H1 (cell line): Measurements from ENCODE around the gene CYP4V2.

Experiments used
- CHD2 ChIP-seq: IDR thresholded peaks from 2 replicates; pipeline ENCODE4 v1.6.1; 2012; ENCODE audit warnings: low read length, improper control_type of control experiment
- EZH2 ChIP-seq: fragments of 200-600 bp; sonication (generic); IDR thresholded peaks from 2 replicates; pipeline ENCODE4 v1.7.1; 2012; ENCODE audit warnings: low read depth, mild to moderate bottlenecking, moderate library complexity, low read length, inconsistent platforms; ENCODE audit not compliant: severe bottlenecking
- POLR2A ChIP-seq, 2 experiments: IDR thresholded peaks; 1 replicate in 1 of 2; 2 replicates in 1 of 2; pipeline ENCODE4 v1.6.1; 2011; ENCODE audit warnings: low read depth in 2 of 2, low read length in 2 of 2, mild to moderate bottlenecking in 2 of 2; ENCODE audit errors: control extremely low read depth in 1 of 2
- POLR2AphosphoS5 ChIP-seq: IDR thresholded peaks from 2 replicates; pipeline ENCODE4 v1.6.1; 2011; ENCODE audit warnings: low read depth, low read length
- USF2 ChIP-seq: IDR thresholded peaks from 2 replicates; pipeline ENCODE4 v1.6.1; 2011; ENCODE audit warnings: low read length, improper control_type of control experiment
- TF ChIP-seq, protein P1 (sequence below), 3 experiments: IDR thresholded peaks; 1 replicate in 2 of 3; 2 replicates in 1 of 3; pipeline versions ENCODE4 v1.5.1 to v1.6.1; 2011; ENCODE audit warnings: low read length in 3 of 3, mild to moderate bottlenecking in 3 of 3, inconsistent platforms in 2 of 3, low read depth in 1 of 3, moderate library complexity in 1 of 3; ENCODE audit not compliant: insufficient read depth in 1 of 3; ENCODE audit errors: control extremely low read depth in 1 of 3

DNA sequence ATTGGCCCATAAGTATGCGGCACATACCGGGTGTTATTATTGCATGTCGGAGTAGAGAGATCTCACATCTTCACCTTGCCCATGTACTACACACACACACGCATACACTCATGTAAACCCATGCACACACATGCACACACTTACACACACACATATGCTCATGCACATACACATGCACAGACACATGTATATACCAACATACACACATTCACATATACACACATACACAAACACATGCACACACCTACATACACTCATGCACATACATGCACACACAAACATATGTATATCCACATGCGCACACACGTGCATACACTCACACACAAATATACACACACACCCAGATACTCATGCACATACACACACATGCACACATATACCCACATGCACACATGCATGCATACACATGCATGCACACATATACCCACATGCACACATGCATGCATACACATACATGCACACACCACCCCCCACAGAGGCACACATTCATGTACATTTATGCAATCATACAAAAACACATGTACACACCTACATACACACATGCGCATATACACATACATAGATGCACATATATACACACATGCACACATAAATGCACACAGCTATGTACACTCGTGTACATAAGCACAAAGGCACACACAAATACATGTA is 11.2 kb downstream of the CYP4V2 start:
- TF ChIP-seq USF2 (no peak), EZH2 (no peak), POLR2A (IDR thresholded peaks at IDR 0.05; ENCODE audit: control extremely low read depth in 1 of 2, low read depth in 2 of 2, low read length in 2 of 2) (no peak), CHD2 (no peak), POLR2AphosphoS5 (no peak)
- TF ChIP-seq, protein P1, sequence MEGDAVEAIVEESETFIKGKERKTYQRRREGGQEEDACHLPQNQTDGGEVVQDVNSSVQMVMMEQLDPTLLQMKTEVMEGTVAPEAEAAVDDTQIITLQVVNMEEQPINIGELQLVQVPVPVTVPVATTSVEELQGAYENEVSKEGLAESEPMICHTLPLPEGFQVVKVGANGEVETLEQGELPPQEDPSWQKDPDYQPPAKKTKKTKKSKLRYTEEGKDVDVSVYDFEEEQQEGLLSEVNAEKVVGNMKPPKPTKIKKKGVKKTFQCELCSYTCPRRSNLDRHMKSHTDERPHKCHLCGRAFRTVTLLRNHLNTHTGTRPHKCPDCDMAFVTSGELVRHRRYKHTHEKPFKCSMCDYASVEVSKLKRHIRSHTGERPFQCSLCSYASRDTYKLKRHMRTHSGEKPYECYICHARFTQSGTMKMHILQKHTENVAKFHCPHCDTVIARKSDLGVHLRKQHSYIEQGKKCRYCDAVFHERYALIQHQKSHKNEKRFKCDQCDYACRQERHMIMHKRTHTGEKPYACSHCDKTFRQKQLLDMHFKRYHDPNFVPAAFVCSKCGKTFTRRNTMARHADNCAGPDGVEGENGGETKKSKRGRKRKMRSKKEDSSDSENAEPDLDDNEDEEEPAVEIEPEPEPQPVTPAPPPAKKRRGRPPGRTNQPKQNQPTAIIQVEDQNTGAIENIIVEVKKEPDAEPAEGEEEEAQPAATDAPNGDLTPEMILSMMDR (IDR thresholded peaks at IDR 0.05; ENCODE audit: control extremely low read depth in 1 of 3, insufficient read depth in 1 of 3, low read depth in 1 of 3, low read length in 3 of 3) = no peak
